ENCODE data around the gene NKTR.

NKTR gene

GRCh38 chr3:42610976-42611375 is 10.5 kb downstream of the NKTR start:
- in situ Hi-C loops (cut with MboI; ENCODE audit: low pct_unique_long_range_greater_than_20kb, low sequenced_read_pairs, unreplicated experiment), result no loop called here
- TF ChIP-seq CTCF (IDR thresholded peaks at IDR 0.05; ENCODE audit: extremely low read depth, insufficient read depth, missing control alignments), result no peak
- no peak for DNase-seq (ENCODE audit: low spot score)

- no peak for TF ChIP-seq CTCF (IDR thresholded peaks at IDR 0.05; ENCODE audit: extremely low read depth, insufficient read depth, missing control alignments)
- DNase-seq (ENCODE audit: low spot score), result no peak
- in situ Hi-C loops (cut with MboI; ENCODE audit: low pct_unique_long_range_greater_than_20kb, low sequenced_read_pairs, unreplicated experiment), result no loop called here
These were observed 11.7 kb downstream of the NKTR start for GRCh38 chr3:42612217-42612616.

- in situ Hi-C loops (cut with MboI; ENCODE audit: low pct_unique_long_range_greater_than_20kb, low sequenced_read_pairs, unreplicated experiment), result no loop called here
- DNase-seq (ENCODE audit: low spot score), result peak; percentile 12
- no peak for TF ChIP-seq CTCF (IDR thresholded peaks at IDR 0.05; ENCODE audit: extremely low read depth, insufficient read depth, missing control alignments)
These were observed 12.4 kb downstream of the NKTR start for GRCh38 chr3:42612928-42613327.

- DNase-seq (ENCODE audit: low spot score), result no peak
- in situ Hi-C loops (cut with MboI; ENCODE audit: low pct_unique_long_range_greater_than_20kb, low sequenced_read_pairs, unreplicated experiment), result no loop called here
- peak; percentile 41 for TF ChIP-seq CTCF (IDR thresholded peaks at IDR 0.05; ENCODE audit: extremely low read depth, insufficient read depth, missing control alignments)
These were observed 13.0 kb downstream of the NKTR start for GRCh38 chr3:42613462-42613861.

- in situ Hi-C loops (cut with MboI; ENCODE audit: low pct_unique_long_range_greater_than_20kb, low sequenced_read_pairs, unreplicated experiment), result no loop called here
These were observed 31.1 kb downstream of the NKTR start for GRCh38 chr3:42631620-42632019.

GRCh38 chr3:42632146-42632545 is 31.7 kb downstream of the NKTR start:
- in situ Hi-C loops (cut with MboI; ENCODE audit: low pct_unique_long_range_greater_than_20kb, low sequenced_read_pairs, unreplicated experiment), result no loop called here
- DNase-seq (ENCODE audit: low spot score), result no peak
- TF ChIP-seq CTCF (IDR thresholded peaks at IDR 0.05; ENCODE audit: extremely low read depth, insufficient read depth, missing control alignments), result no peak

More at GRCh38 chr3:42631620-42632019, 31.1 kb downstream of the NKTR start:
- DNase-seq (ENCODE audit: low spot score), result no peak
- no peak for TF ChIP-seq CTCF (IDR thresholded peaks at IDR 0.05; ENCODE audit: extremely low read depth, insufficient read depth, missing control alignments)

GRCh38 chr3:42633544-42633943 is 33.1 kb downstream of the NKTR start:
- TF ChIP-seq CTCF (IDR thresholded peaks at IDR 0.05; ENCODE audit: extremely low read depth, insufficient read depth, missing control alignments), result no peak
- no peak for DNase-seq (ENCODE audit: low spot score)
- in situ Hi-C loops (cut with MboI; ENCODE audit: low pct_unique_long_range_greater_than_20kb, low sequenced_read_pairs, unreplicated experiment), result no loop called here

Measured in GM13977 (cell line).